Stimulated activated CD8-positive, alpha-beta memory T cell treated with anti-CD3 and anti-CD28 coated beads, Interleukin-15, amount 100 ng/mL, for 48 hours (primary cell): Measurements from ENCODE around the gene CDH20.

Experiments used
- DNase-seq, 2 donors: peaks; one replicate each; pipeline ENCODE4 v3.0.0-alpha.2; 2020; ENCODE audit warnings: low read depth in 2 of 2

Gene CDH20

GRCh38 chr18:61531182-61531581 is 198.0 kb downstream of the CDH20 start:
- no peak for DNase-seq

GRCh38 chr18:61531891-61532290 is 198.7 kb downstream of the CDH20 start:
- no peak for DNase-seq

- no peak for DNase-seq
Observed at GRCh38 chr18:61535401-61535800, 202.2 kb downstream of the CDH20 start.

- DNase-seq = no peak
Observed at GRCh38 chr18:61541673-61542072, 208.4 kb downstream of the CDH20 start.

GRCh38 chr18:61542596-61542995 is 209.4 kb downstream of the CDH20 start:
- DNase-seq = no peak

- DNase-seq = no peak
Observed at GRCh38 chr18:61543518-61543917, 210.3 kb downstream of the CDH20 start.

- DNase-seq = no peak
Observed at GRCh38 chr18:61544178-61544577, 210.9 kb downstream of the CDH20 start.

GRCh38 chr18:61545281-61546245 is 212.3 kb downstream of the CDH20 start:
- DNase-seq = no peak

GRCh38 chr18:61546590-61546989 is 213.4 kb downstream of the CDH20 start:
- DNase-seq = no peak

GRCh38 chr18:61549416-61549815 is 216.2 kb downstream of the CDH20 start:
- no peak for DNase-seq

- no peak for DNase-seq
Observed at GRCh38 chr18:61549889-61550288, 216.7 kb downstream of the CDH20 start.

- no peak for DNase-seq
Observed at GRCh38 chr18:61551586-61551985, 218.4 kb downstream of the CDH20 start.

GRCh38 chr18:61553045-61553659 is 219.9 kb downstream of the CDH20 start:
- no peak for DNase-seq

- DNase-seq = no peak
Observed at GRCh38 chr18:61554117-61554776, 221.0 kb downstream of the CDH20 start.

GRCh38 chr18:61554946-61555361 is 221.7 kb downstream of the CDH20 start:
- no peak for DNase-seq

GRCh38 chr18:61556316-61556715 is 223.1 kb downstream of the CDH20 start:
- DNase-seq = no peak

GRCh38 chr18:61556862-61557261 is 223.6 kb downstream of the CDH20 start:
- no peak for DNase-seq

GRCh38 chr18:61569176-61569892 is 236.1 kb downstream of the CDH20 start:
- DNase-seq = no peak

- no peak for DNase-seq
Observed at GRCh38 chr18:61570070-61570469, 236.8 kb downstream of the CDH20 start.

- DNase-seq = no peak
Observed at GRCh38 chr18:61572084-61572655, 238.9 kb downstream of the CDH20 start.

- no peak for DNase-seq
Observed at GRCh38 chr18:61572871-61573270, 239.6 kb downstream of the CDH20 start.

GRCh38 chr18:61574665-61575064 is 241.4 kb downstream of the CDH20 start:
- no peak for DNase-seq
